Measurements from ENCODE around the gene KRT26. TPM values are rescaled to one million over a fixed set of nuclear protein-coding genes. Genes with fewer than 3 reads are reported as not detected.

Gene KRT26
- total and polyA plus RNA-seq, 2 of the 8 experiments (the other 6 are each of a cell fraction or from before 2014, with no cell fraction given): not detected

DNA sequence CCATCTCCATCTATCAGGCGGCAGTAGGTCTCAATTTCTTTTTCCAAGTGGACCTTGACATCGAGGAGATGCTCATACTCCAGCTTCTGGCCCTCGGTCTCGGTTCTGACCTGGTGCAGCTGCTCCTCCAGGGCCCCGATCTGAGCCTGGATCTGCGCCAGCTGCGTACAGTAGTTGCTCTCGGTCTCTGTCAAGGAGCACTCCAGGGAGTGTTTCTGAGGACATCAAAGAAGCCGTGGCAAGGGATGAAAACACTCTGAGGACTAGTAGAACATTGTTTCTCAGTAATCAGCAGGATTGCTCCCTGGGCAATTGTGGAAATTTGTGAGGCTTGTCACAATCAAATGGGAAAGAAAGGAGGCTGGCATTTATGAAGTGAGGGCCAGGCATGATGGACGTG, 21.8 kb upstream of the KRT26 start (continued):
- TF ChIP-seq RBBP5 (IDR thresholded peaks at IDR 0.05; ENCODE audit: borderline replicate concordance, low read depth, low read length) (no peak), POU5F1 (IDR thresholded peaks at IDR 0.05; ENCODE audit: low read depth, low read length) (no peak)
